Prostate gland (tissue), 2 donors: ENCODE results near the gene RHBDD2. TPM values are rescaled to one million over a fixed set of nuclear protein-coding genes. Genes with fewer than 3 reads are reported as not detected.

Experiments used
- DNase-seq: peaks from one replicate; pipeline ENCODE4 v3.0.0-alpha.2; 2019; ENCODE audit warnings: low spot score
- H3K27ac ChIP-seq, 2 donors: fragments of 200-600 bp; sonication (generic); 2 replicates each; pipeline ENCODE4 v1.5.1; 2017 to 2019
- H3K27me3 ChIP-seq: fragments of 200-600 bp; sonication (generic); replicated peaks from 2 replicates; pipeline ENCODE4 v1.5.1; 2019; ENCODE audit not compliant: insufficient read depth
- H3K36me3 ChIP-seq, 2 donors: fragments of 200-600 bp; sonication (generic); 1 replicate in 1 of 2; 2 replicates in 1 of 2; pipeline versions ENCODE4 v1.5.1 to v1.8.1; 2017 to 2019
- H3K4me1 ChIP-seq: fragments of 200-600 bp; sonication (generic); replicated peaks from 2 replicates; pipeline ENCODE4 v1.5.1; 2019
- H3K4me3 ChIP-seq, 2 donors: fragments of 200-600 bp; sonication (generic); 2 replicates each; pipeline ENCODE4 v1.5.1; 2017 to 2019
- H3K9me3 ChIP-seq: fragments of 200-600 bp; sonication (generic); 2 replicates; pipeline ENCODE4 v1.5.1; 2017
- POLR2A ChIP-seq: fragments of 450-650 bp; IDR thresholded peaks from one replicate; pipeline ENCODE4 v1.6.1; 2016; ENCODE audit warnings: antibody characterized with exemption, mild to moderate bottlenecking
- POLR2AphosphoS5 ChIP-seq: sonication (generic); formaldehyde crosslinking; IDR thresholded peaks from one replicate; pipeline ENCODE4 v1.6.1; 2017; ENCODE audit warnings: antibody characterized with exemption
- WGBS: methylation state at CpG from one replicate; pipeline ENCODE4 v1.1.5; 2018; 5-methylcytosine and 5-hydroxymethylcytosine counted together
- intact Hi-C: fragments of 100-400 bp; cut with DNase I; formaldehyde crosslinking; loops from one replicate; pipeline ENCODE4 v1.14.2; 2022
- total RNA-seq, 2 donors: library from RNA; depleted of rRNA; stranded (reverse); fragments of >200 nt; gene quantifications; one replicate each; pipeline ENCODE4 v1.1.0, GENCODE V29; 2016
- TF ChIP-seq, protein P1 (sequence below), 4 experiments: fragments of 200-600 bp in 2 of 4; fragments of 450-650 bp in 2 of 4; sonication (generic) in 2 of 4; IDR thresholded peaks; 1 replicate in 3 of 4; 2 replicates in 1 of 4; pipeline ENCODE4 v1.5.1; 2016 to 2019; ENCODE audit warnings: antibody characterized with exemption in 4 of 4, mild to moderate bottlenecking in 2 of 4, moderate library complexity in 2 of 4

RHBDD2 gene
- total RNA-seq, 2 donors from 2014 or later: 101 to 130 TPM

DNA sequence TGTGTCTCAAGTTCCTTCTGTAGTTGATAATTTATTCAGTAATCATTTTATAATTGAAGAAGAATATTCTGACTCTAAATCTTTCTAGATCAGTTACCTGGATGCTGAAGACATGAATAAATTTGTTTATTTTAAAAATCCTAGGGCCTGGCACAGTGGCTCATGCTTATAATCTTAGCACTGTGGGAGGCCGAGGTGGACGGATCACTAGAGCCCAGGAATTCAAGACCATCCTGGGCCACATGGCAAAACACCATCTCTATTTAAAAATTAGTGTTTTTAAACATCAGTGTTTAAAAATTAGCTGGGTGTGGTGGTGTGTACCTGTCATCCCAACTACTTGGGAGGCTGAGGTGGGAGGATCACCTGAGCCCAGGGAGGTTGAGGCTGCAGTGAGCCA lies 45.4 kb downstream of the RHBDD2 start:
- Histone ChIP-seq H3K9me3 (no peaks in the 10 kb centered on the region), H3K4me1 (no peaks in the 10 kb centered on the region), H3K36me3 (no peaks in the 10 kb centered on the region), H3K27me3 (no peaks in the 10 kb centered on the region), H3K4me3 (no peak overlapping the region), H3K27ac (no peak overlapping the region)
- TF ChIP-seq POLR2AphosphoS5: no peak
- TF ChIP-seq, protein P1, sequence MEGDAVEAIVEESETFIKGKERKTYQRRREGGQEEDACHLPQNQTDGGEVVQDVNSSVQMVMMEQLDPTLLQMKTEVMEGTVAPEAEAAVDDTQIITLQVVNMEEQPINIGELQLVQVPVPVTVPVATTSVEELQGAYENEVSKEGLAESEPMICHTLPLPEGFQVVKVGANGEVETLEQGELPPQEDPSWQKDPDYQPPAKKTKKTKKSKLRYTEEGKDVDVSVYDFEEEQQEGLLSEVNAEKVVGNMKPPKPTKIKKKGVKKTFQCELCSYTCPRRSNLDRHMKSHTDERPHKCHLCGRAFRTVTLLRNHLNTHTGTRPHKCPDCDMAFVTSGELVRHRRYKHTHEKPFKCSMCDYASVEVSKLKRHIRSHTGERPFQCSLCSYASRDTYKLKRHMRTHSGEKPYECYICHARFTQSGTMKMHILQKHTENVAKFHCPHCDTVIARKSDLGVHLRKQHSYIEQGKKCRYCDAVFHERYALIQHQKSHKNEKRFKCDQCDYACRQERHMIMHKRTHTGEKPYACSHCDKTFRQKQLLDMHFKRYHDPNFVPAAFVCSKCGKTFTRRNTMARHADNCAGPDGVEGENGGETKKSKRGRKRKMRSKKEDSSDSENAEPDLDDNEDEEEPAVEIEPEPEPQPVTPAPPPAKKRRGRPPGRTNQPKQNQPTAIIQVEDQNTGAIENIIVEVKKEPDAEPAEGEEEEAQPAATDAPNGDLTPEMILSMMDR (IDR thresholded peaks at IDR 0.05): no peak
- TF ChIP-seq POLR2A: no peak
- intact Hi-C loops: no loop called here
- DNase-seq: no peak
- WGBS: 87% methylated on average over 2 of the region's 2 CpGs

DNA sequence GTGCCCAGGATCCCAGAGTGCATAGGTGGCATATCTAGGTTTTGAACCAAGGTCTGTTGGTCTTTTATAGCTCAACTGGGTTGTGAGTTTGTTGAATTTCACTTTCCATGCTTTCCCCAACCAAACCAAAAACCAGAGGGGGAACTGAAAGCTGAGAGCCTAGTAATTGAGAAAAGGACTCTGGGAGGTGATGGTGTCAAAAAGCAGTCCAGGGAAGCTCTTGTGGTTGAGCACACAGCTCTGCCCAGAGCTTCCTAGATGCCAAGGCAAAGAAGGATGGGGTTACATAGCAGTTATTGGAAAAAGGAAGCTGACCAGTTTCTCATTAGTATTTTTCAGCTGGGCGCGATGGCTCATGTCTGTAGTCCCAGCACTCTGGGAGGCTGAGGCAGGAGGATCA lies 46.1 kb downstream of the RHBDD2 start:
- Histone ChIP-seq H3K4me3 (no peak overlapping the region), H3K9me3 (no peaks in the 10 kb centered on the region), H3K27ac (no peak overlapping the region), H3K27me3 (no peaks in the 10 kb centered on the region), H3K36me3 (no peaks in the 10 kb centered on the region), H3K4me1 (no peaks in the 10 kb centered on the region)
- WGBS: 92% methylated on average over 2 of the region's 2 CpGs
- intact Hi-C loops: no loop called here
- DNase-seq: no peak
- TF ChIP-seq POLR2AphosphoS5 (no peak), POLR2A (no peak)
- TF ChIP-seq, protein P1 (IDR thresholded peaks at IDR 0.05): no peak

DNA sequence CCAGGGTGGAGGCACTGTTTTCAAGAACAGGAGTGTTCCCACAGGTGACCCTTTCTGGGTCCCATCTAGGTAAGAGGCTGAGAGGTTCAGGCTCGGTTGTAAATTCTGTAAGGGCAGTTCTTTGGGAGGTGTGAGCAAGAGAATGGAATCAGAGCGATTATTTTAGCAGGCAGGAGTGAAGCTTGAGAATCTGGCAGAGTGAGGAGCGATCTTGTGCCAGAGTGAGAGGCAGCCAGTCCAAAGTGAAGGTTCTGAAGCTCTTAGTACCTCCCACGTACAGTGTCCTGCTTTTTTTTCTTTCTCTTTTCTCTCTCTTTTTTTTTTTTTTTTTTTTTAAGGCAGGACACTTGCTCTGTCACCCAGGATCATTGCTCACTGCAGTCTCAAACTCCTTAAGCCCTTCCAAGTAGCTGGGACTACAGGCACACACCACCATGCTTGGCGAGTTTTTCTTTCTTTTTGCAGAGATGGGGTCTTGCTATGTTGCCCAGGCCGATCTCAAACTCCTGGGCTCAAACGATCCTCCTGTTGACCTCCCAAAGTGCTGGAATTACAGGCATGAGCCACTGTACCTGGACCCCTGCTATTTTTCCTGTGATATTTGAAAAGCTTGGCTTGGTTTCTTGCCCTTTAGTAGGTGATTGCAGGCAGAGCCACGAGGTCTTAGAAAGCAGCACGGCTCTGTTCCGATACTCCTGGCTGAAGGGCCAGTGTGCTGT lies 47.0 kb downstream of the RHBDD2 start:
- TF ChIP-seq POLR2AphosphoS5: no peak
- TF ChIP-seq POLR2A: no peak
- TF ChIP-seq, protein P1 (IDR thresholded peaks at IDR 0.05): no peak
- 72% methylated on average over 10 of the region's 10 CpGs for WGBS
- intact Hi-C loops: no loop called here
- no peak for DNase-seq
- H3K4me3 ChIP-seq: no peak overlapping the region
- no peaks in the 10 kb centered on the region for H3K4me1 ChIP-seq
- no peaks in the 10 kb centered on the region for H3K9me3 ChIP-seq
- no peaks in the 10 kb centered on the region for H3K27me3 ChIP-seq
- no peak overlapping the region for H3K27ac ChIP-seq
- no peaks in the 10 kb centered on the region for H3K36me3 ChIP-seq

GRCh38 chr7:75928568-75928914 lies 49.7 kb downstream of the RHBDD2 start:
- intact Hi-C loops: no loop called here
- H3K4me3 ChIP-seq: no peak overlapping the region
- no peak for DNase-seq
- no peaks in the 10 kb centered on the region for H3K4me1 ChIP-seq
- no peaks in the 10 kb centered on the region for H3K9me3 ChIP-seq
- H3K27ac ChIP-seq: no peak overlapping the region
- TF ChIP-seq POLR2AphosphoS5 (no peak), POLR2A (no peak)
- TF ChIP-seq, protein P1 (IDR thresholded peaks at IDR 0.05): no peak
- WGBS: 79% methylated on average over 4 of the region's 4 CpGs
- no peaks in the 10 kb centered on the region for H3K27me3 ChIP-seq
- no peaks in the 10 kb centered on the region for H3K36me3 ChIP-seq

DNA sequence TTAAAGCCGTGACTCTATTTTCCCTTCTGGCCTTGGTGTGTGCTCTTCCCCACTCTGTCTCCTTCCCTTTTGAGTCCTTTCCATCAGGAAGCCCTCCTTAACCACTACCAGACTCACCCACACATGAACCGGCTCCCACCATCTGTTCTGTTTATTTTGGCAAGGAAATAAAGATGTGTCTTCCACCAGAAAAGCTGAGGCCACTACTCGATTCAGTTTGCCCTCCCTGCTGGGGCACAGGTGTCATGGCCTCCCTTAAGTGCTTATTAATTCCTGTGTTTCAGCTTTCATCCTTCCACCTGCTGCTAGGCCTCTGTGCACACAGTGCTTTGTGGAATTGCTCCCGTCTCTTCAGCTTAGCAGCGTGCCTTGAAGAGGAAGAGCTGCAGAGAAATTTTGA lies 52.8 kb downstream of the RHBDD2 start:
- Histone ChIP-seq H3K4me1 (no peaks in the 10 kb centered on the region), H3K9me3 (no peaks in the 10 kb centered on the region), H3K36me3 (no peaks in the 10 kb centered on the region), H3K27ac (no peak overlapping the region), H3K4me3 (no peak overlapping the region), H3K27me3 (no peaks in the 10 kb centered on the region)
- intact Hi-C loops: no loop called here
- TF ChIP-seq, protein P1 (IDR thresholded peaks at IDR 0.05): no peak
- no peak for DNase-seq
- 60% methylated on average over 5 of the region's 5 CpGs for WGBS
